Neural crest cell (in vitro differentiated cells): ENCODE data around the gene PTPRR. TPM values are rescaled to one million over a fixed set of nuclear protein-coding genes. Genes with fewer than 3 reads are reported as not detected.

Experiments
- DNase-seq: peaks from one replicate; pipeline ENCODE4 v3.0.0; 2021; ENCODE audit warnings: low read depth, mixed read lengths, low spot score
- H3K27ac Mint-ChIP-seq: one replicate; pipeline ENCODE4 v1.8.0; 2021; ENCODE audit warnings: mild to moderate bottlenecking, mixed read lengths; ENCODE audit not compliant: unreplicated experiment
- H3K27me3 Mint-ChIP-seq: 2 replicates; pipeline ENCODE4 v1.8.0; 2021; ENCODE audit warnings: low read depth, mild to moderate bottlenecking, mixed read lengths
- H3K36me3 Mint-ChIP-seq: 2 replicates; pipeline ENCODE4 v1.8.0; 2021; ENCODE audit warnings: low read depth, mild to moderate bottlenecking, mixed read lengths
- H3K4me1 Mint-ChIP-seq: 2 replicates; pipeline ENCODE4 v1.8.0; 2021; ENCODE audit warnings: mixed read lengths
- H3K4me3 Mint-ChIP-seq: one replicate; pipeline ENCODE4 v1.8.0; 2021; ENCODE audit warnings: mild to moderate bottlenecking, mixed read lengths
- H3K9me3 Mint-ChIP-seq: 2 replicates; pipeline ENCODE4 v1.8.0; 2021; ENCODE audit warnings: mixed read lengths
- long read RNA-seq: library from polyadenylated mRNA; unstranded; transcript quantifications from one replicate; pipeline ENCODE4 v2.0.0, GENCODE V29; 2020
- total RNA-seq: library from RNA; stranded (reverse); gene quantifications from 2 replicates; pipeline ENCODE4 v1.2.1, GENCODE V29; 2021
- TF ChIP-seq, protein P1 (sequence below): fragments of 200-600 bp; sonication (generic); conservative IDR thresholded peaks from 2 replicates; pipeline ENCODE4 v1.5.0; 2021; ENCODE audit warnings: antibody characterized with exemption, mild to moderate bottlenecking

PTPRR gene, protein sequence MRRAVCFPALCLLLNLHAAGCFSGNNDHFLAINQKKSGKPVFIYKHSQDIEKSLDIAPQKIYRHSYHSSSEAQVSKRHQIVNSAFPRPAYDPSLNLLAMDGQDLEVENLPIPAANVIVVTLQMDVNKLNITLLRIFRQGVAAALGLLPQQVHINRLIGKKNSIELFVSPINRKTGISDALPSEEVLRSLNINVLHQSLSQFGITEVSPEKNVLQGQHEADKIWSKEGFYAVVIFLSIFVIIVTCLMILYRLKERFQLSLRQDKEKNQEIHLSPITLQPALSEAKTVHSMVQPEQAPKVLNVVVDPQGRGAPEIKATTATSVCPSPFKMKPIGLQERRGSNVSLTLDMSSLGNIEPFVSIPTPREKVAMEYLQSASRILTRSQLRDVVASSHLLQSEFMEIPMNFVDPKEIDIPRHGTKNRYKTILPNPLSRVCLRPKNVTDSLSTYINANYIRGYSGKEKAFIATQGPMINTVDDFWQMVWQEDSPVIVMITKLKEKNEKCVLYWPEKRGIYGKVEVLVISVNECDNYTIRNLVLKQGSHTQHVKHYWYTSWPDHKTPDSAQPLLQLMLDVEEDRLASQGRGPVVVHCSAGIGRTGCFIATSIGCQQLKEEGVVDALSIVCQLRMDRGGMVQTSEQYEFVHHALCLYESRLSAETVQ
- total RNA-seq = 0.61 and 0.75 TPM in 2 replicates
- long read RNA-seq = 0 reads

DNA sequence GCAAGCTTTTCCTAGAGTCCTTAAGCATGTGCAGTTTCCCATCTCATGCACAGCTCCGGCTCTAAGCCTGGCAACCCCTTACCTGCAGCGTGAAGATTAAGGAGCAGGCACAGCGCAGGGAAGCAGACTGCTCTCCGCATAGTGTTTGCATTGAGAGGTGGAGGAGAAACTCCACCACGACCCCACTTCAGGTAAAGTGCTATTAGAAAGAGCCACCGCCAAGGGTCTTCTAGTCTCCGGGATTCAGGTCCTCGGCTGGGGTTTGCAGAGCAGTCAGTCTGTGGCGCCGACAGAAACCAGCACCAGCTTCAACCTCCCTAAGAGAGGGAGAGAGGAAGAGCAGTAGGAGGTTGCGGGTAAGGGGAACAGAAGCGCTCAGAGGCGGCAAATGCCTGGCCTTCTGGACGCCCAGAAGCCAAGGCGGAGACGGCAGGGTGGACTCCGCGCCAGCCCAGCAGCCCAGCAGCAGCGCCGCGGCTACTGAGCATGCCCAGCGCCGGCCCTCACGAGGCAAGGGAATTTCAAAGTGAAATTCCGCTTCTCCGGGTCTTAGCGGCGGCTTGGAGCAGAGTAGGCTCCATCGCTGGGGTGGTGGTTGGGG, at the start of gene PTPRR:
Gene PTPRR (minus strand): TSS at position 488 of the 601 bp plus-strand sequence. CDS start 348 bp downstream, at position 140.
- H3K36me3 Mint-ChIP-seq = no peaks in the 10 kb centered on the region
- H3K27ac Mint-ChIP-seq = peak within 1 kb of the TSS; percentile 75
- TF ChIP-seq, protein P1, sequence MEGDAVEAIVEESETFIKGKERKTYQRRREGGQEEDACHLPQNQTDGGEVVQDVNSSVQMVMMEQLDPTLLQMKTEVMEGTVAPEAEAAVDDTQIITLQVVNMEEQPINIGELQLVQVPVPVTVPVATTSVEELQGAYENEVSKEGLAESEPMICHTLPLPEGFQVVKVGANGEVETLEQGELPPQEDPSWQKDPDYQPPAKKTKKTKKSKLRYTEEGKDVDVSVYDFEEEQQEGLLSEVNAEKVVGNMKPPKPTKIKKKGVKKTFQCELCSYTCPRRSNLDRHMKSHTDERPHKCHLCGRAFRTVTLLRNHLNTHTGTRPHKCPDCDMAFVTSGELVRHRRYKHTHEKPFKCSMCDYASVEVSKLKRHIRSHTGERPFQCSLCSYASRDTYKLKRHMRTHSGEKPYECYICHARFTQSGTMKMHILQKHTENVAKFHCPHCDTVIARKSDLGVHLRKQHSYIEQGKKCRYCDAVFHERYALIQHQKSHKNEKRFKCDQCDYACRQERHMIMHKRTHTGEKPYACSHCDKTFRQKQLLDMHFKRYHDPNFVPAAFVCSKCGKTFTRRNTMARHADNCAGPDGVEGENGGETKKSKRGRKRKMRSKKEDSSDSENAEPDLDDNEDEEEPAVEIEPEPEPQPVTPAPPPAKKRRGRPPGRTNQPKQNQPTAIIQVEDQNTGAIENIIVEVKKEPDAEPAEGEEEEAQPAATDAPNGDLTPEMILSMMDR = no peak
- H3K27me3 Mint-ChIP-seq = peaks cover 50% of the 10 kb centered on the region
- peak; percentile 23 for DNase-seq
- peaks cover 10% of the 10 kb centered on the region for H3K4me1 Mint-ChIP-seq
- no peaks in the 10 kb centered on the region for H3K9me3 Mint-ChIP-seq
- peak within 1 kb of the TSS; percentile 89 for H3K4me3 Mint-ChIP-seq

DNA sequence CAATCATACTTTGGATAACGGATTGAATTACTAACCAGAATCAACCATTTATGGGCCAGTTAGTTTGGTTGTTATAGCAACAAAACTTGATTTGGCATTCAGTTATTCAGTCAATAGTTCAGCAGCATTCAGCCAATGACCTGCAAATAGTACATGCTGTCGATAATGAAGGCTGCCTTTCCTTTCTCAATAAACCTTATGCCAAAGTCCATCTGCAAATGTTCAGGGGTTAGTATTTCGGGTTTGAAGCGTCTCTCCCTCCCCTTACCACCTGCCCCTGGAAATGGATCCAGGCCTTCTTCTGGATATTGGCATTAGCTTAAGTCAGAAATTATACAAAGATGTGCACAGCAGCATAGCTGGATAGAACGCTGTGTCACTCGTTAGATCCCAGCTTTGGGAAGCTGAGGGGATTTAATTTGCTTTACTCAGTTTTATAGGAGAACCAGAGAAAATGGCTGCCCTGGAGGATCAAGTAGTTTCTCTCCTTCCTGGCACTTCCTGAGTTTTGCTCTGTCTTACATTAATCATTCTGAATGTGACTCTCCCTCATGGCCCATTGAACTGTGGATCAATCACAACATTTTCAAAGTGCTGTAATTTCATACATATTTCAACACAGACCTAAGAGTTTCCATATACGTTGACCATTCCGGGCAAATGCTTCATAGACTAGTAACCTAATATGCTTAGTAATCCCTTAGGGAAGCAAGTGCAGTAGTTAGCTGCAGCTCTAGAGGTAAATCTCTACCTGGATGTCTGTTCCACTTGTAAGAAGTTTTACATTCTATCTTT, 46.7 kb upstream of the PTPRR start:
- Mint-ChIP-seq H3K36me3 (no peaks in the 10 kb centered on the region), H3K27ac (no peak overlapping the region), H3K4me3 (no peak overlapping the region), H3K27me3 (no peaks in the 10 kb centered on the region), H3K4me1 (peaks cover 22% of the 10 kb centered on the region), H3K9me3 (peaks cover 5% of the 10 kb centered on the region)
- TF ChIP-seq, protein P1 = no peak
- DNase-seq = no peak

DNA sequence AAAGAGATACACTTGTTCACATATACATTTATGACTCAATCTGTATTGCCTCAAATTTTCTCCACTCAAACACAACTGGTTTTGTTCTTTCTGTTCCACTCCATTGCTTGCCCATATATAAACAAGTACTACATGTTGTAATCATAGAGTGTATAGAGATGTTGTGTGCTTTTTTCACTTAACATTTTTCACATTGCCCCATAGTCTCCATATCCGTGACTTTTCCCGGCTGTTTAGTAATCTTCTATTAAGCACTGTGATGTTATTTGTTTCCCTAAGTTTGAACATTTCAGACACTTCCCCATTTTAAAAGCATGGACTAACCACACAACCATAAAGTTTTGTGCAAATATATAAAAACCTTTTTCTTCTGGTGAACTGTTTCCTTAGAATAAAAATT, 45.5 kb upstream of the PTPRR start:
- no peak overlapping the region for H3K27ac Mint-ChIP-seq
- no peak overlapping the region for H3K4me3 Mint-ChIP-seq
- no peaks in the 10 kb centered on the region for H3K36me3 Mint-ChIP-seq
- peaks cover 5% of the 10 kb centered on the region for H3K9me3 Mint-ChIP-seq
- H3K4me1 Mint-ChIP-seq = peaks cover 32% of the 10 kb centered on the region
- H3K27me3 Mint-ChIP-seq = no peaks in the 10 kb centered on the region
- TF ChIP-seq, protein P1 = no peak
- DNase-seq = no peak

DNA sequence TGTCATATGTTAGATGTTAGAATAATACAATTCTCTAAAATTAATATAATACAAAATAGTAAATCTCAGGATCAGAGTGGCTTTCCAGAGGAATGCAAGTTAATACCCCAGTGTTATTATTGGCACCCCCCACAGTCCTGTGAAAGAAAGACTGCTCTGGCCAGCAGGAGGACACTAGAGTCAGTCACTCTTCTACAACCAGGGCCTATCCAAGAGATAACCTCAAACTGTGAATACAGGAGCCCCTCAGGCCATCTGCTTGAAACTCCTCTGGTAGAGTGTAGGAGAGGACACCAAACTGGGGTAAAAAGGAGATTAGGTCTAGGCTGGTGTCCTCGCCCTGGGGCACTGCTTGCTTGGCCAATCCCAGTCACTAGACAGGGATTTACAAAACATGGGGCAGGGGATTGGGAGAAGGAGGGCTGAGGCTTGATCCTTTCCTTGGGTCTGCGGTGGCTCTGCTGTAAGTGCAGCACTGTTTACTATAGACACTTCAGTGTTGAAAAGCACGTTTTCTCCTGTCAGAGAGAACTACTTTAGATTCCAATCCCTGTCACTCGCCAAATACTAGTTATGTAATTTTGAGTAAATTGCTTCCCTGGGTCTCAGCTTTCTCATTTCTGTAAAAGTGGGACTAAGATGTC, 44.5 kb upstream of the PTPRR start:
- Mint-ChIP-seq H3K27ac (no peak overlapping the region), H3K4me3 (no peak overlapping the region), H3K36me3 (no peaks in the 10 kb centered on the region), H3K9me3 (peaks cover 3% of the 10 kb centered on the region), H3K4me1 (peaks cover 32% of the 10 kb centered on the region), H3K27me3 (no peaks in the 10 kb centered on the region)
- TF ChIP-seq, protein P1 = no peak
- no peak for DNase-seq
